Fibroblast of gingiva (primary cell): Measurements from ENCODE around the gene ELFN1.

ENCODE experiments used
- DNase-seq: peaks from one replicate; pipeline ENCODE4 v3.0.0-alpha.2; 2011; ENCODE audit warnings: low read depth

The ELFN1 gene

DNA sequence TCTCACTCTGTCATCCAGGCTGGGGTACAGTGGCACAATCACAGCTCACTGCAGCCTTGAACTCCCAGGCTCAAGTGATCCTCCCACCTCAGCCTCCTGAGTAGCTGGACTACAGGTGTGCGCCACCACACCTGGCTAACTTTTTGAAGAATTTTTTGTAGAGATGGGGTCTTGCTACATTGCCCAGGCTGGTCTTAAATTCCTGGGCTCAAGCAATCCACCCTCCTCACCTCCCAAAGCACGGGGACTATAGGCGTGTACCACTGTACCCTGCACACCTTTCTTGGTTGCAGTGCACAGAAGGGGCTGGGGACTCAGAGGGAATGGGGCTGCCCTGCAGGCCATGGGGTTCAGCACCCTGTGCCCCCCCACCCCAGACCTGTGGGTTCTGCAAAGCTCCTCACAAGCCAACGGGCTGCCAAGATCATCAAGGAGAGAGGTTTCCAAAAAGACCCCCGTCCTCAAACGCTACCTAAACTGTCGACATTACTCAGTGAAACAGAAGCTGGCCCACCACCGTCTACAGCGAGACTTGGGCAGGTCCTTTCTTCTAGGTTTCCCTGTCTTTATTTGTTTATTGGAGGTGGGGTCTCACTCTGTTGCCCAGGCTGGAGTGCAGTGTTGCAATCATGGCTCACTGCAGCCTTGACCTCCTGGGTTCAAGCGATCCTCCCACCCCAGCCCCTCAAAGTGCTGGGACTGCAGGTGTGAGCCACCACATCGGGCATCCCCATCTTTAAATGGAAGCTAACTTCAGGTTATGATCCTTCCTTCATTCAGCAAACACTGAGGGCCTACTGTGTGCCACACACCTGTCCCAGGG, 26.6 kb upstream of the ELFN1 start:
- no peak for DNase-seq

DNA sequence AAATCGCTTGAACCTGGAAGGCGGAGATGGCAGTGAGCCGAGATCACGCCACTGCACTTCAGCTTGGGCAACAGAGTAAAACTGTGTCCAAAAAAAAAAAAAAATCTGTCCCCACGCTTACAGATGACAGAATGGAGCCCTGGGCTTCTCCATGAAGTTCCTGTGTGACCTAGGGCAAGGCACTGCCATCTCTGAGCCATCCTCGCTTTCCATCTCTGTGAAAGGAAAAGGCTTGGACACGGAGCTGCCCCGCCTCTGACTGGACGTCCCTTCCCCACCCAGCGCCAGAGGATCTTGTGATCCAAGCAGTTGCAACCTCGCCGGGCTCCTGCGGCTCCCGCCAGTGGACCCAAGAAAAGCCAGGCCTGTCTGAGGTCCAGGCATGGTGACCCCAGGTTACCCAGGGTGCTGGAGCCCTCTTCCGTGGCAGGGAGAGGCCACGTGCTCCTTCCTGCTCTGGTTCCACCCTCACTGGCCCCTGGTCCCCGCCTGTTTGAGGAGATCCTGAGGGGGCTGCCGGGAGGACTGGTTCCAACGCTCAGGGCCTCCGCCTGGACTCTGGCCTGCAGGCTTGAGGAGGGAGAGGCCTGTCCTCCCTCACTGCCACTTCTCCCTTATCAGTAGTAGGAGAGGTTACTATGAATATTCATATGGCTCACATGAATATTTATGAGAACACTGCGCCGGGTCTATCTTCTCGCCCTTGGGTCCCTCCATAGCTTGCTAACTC, 25.6 kb upstream of the ELFN1 start:
- no peak for DNase-seq

DNA sequence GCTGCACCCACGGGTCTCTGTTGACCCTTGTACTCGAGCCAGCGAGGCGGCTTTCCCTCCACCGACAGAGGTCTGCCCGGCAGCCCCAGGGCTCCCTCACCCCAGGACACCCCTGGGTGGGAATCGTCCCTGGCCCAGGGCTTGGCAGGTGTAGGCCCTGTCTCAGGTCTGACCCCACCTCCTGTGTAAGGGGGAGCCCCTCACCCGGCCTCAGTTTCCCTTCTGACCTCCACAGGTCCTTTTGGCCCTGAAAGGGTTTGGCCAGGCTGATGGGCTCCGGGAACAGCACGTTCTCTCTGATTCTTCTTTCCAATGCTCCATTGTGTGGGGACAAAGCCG, 25.0 kb upstream of the ELFN1 start:
- DNase-seq = no peak

GRCh38 chr7:1645476-1645875, 24.6 kb upstream of the ELFN1 start:
- DNase-seq = no peak

DNA sequence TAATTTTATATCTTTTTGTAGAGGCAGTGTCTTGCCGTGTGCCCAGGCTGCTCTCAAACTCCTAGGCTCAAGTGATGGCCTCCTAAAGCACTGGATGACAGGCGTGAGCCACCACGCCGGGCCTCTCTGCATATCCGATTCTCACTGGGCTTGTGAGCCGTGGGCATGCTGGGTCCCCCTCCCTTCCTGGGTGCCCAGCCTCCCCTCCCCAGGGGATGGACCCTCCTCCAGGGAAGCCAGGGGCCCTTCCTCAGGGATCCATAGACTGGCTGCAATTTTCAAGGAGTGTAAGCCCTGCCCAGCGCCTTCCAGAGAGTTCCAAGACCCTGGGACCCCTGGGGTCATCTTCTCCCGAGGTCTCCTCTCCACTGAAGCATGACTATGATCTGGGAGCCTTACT, 23.7 kb upstream of the ELFN1 start:
- no peak for DNase-seq

DNA sequence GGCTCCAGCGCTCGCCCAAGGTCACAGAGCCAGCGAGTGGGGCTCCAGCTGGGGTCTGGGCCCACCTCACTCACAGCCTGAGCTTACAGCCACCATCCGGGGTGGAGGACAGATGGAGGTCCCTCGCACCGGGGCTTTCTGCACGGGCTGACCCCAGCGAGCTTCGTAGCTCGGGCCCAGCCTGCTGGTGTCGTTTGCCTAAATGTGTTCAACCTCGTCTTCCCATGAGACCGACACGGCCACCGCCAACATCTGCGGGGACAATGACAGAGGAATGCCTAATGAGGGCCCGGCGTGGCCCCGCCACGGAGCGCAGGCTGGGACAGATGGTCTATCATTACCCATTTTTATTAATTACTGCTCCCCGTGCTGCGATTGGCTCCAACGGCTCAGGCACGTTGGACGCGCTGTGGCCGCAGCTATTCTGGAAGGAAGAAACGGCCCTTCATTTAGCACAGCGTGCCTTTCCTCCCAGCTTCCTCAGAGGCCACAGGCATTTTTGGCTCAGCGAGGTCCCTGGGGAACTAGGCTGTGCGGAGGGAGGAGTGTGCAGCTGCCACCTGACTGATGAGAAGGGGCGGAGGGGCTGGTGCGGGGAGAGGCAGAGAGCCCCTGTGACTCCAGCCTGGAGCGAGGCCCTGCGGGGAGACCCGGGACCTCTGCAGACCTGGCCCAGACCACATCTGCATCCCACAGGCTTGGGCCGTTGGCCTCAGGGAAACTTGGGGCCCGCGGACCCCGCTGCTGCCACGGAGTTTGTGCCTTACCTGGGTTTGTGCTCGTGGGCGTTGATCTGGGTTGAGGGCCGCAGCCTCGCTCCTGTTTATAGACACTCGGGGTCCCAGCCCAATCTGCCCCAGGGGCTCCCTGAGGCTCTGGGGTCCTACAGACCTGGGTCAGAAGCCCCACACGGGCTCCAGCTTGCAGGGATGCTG, 22.9 kb upstream of the ELFN1 start:
- peak; percentile 18 for DNase-seq

DNA sequence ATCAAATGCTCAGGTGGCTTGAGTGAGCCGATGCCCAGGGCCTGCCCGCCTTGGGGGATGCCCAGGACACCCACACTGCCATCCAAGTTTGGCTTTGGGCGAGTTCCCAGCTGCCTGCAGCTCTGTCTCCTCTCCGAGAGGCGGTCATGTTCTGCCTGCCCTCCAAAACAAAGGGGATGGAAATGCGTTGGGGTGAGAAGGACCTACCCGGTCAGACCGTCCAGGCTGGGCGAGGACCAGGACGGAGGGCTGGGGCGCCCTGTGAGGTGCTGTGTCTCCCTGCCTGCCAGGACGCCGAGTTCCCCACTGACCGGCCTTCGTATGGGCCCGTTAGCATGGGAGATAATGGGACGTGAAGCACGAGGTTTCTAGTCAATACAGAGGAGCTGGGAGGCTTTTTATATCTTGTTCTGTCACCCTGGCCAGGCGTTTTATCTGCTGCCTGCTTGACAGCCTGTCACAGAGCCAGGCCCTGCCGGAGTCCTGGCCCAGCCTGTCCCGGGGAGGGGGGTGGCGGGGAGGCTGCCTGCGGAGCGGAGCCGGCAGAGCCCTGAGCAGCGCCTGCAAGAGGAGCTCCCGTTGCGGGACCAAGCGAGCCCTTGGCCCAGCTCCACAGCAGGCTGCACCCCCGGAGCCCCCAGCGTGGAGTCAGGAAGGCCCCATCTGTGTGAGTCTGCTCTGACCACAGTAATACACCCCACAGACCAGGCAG, 22.0 kb upstream of the ELFN1 start:
- DNase-seq = no peak

GRCh38 chr7:1649751-1650326, 20.2 kb upstream of the ELFN1 start:
- DNase-seq = no peak

GRCh38 chr7:1650363-1651030, 19.6 kb upstream of the ELFN1 start:
- DNase-seq = no peak

GRCh38 chr7:1651031-1651446, 19.0 kb upstream of the ELFN1 start:
- no peak for DNase-seq

- no peak for DNase-seq
These were observed 18.2 kb upstream of the ELFN1 start for GRCh38 chr7:1651891-1652290.

DNA sequence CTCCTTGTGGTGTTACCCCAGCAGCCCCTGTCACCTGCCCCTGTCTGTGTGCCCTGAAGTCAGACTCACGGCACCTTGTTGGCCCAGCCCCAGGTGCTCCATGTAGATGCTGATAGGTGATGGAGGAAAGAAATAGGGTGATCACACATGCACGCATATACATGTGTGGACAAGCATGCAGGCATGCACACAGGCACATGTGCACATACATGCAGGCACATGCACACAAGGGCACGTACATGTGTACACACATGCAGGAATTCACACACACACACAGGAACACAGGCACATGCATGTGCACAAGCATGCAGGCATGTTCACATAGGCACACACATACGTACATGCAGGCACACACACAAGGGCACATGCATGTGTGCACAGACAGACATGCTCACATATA, 16.6 kb upstream of the ELFN1 start:
- no peak for DNase-seq

GRCh38 chr7:1654111-1654510, 16.0 kb upstream of the ELFN1 start:
- DNase-seq = no peak

GRCh38 chr7:1654738-1655475, 15.2 kb upstream of the ELFN1 start:
- DNase-seq = no peak

GRCh38 chr7:1659696-1660095, 10.4 kb upstream of the ELFN1 start:
- peak; percentile 87 for DNase-seq

DNA sequence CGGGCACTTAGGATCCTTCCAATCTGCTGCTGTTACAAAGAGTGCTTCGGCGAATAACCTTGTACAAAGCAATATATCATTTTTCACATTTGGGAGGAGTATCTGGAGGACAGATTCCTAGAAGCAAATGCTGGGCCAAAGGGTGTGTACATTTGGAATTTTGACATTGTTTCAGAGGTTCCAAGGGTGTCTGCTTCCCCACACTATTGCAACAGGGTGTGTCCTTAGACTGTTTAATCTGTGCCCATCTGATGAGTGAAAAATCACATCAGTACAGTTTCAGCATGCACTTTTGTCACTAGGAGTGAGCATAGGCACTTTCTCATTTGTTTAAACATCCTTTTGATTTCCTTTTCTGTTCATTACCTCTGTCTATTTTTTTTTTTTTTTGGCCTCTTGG, 8.6 kb upstream of the ELFN1 start:
- no peak for DNase-seq

DNA sequence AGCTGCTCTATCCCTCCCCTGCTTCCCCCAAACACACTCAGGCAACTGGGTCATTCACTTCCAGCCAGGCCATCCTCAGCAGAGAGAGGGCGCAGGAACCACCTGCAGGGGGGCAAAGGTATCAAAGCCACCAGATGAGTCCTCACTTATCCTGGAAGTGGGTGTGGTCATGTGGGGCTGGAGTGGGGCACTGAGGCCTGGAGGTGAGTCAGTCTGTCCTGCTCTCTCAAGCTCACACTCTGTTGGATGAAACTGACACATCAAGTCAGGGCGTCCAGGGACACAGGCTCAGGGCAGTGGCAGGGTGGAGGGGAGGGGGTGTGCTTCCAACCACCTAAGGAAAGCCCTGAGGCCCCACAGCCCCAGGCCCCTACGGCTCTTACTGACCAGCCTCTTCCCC, 8.0 kb upstream of the ELFN1 start:
- DNase-seq = no peak

GRCh38 chr7:1662767-1663166, 7.3 kb upstream of the ELFN1 start:
- DNase-seq = no peak

DNA sequence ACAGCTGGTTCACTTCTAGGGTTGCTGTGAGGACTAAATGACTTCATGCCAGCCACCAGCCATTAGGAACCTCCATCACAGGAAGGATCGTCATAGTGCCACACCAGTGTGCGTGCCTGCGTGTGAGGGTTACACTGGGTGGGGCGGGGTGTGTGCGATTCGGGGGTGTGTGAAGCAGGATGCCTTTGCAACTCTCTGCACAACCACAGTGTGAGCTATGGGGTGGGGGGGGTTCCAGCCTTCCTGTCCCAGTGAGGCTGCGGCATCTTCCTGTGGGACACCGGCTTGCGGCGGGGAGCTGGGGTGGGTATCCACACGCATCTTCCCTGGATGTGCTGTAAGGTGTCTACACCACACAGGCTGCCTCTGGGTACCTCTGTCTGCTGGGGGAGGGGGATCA, 6.9 kb upstream of the ELFN1 start:
- no peak for DNase-seq
